Lower lobe of right lung (tissue), 2 donors: Measurements from ENCODE around the gene LRCH1. TPM values are rescaled to one million over a fixed set of nuclear protein-coding genes. Genes with fewer than 3 reads are reported as not detected.
A peak's percentile ranks its signal among the peaks of the same experiment; 100 is the strongest.

ENCODE experiments used
- ATAC-seq, 2 donors: fragments of 200-7000 bp; cut with Tn5 transposase; one replicate each; pipeline ENCODE4 v1.9.1; 2020 to 2022; ENCODE audit warnings: mild to moderate bottlenecking in 2 of 2, moderate library complexity in 2 of 2
- DNase-seq: peaks from one replicate; pipeline ENCODE4 v3.0.0-alpha.2; 2020
- H3K27ac ChIP-seq: fragments of 200-600 bp; one replicate; pipeline ENCODE4 v1.8.0; 2022
- H3K27me3 ChIP-seq: fragments of 200-600 bp; one replicate; pipeline ENCODE4 v1.8.0; 2022; ENCODE audit warnings: low read depth
- H3K36me3 ChIP-seq: fragments of 200-600 bp; one replicate; pipeline ENCODE4 v1.8.0; 2022; ENCODE audit warnings: mild to moderate bottlenecking
- H3K4me1 ChIP-seq: fragments of 200-600 bp; one replicate; pipeline ENCODE4 v1.8.0; 2022
- H3K4me3 ChIP-seq: fragments of 200-600 bp; one replicate; pipeline ENCODE4 v1.8.0; 2022; ENCODE audit warnings: mild to moderate bottlenecking
- H3K9me3 ChIP-seq: fragments of 200-600 bp; one replicate; pipeline ENCODE4 v1.8.0; 2022
- CTCF ChIP-seq: fragments of 200-600 bp; IDR thresholded peaks from one replicate; pipeline ENCODE4 v1.8.0; 2022; ENCODE audit warnings: antibody characterized with exemption, mild to moderate bottlenecking
- intact Hi-C: fragments of 100-400 bp; cut with DNase I; formaldehyde crosslinking; loops from one replicate; pipeline ENCODE4 v1.11.0; 2022
- total RNA-seq: library from RNA; stranded (reverse); fragmentation: NEBNext Ultra II Directional; extraction: Animal tissue kit (Norgen Biotek cat#: 25700); gene quantifications from one replicate; pipeline ENCODE4 v1.2.1, GENCODE V29; 2021
- donor health status: DM: no; HTN: yes; CAD: no; lungs with severe emphysema.

The LRCH1 gene
- total RNA-seq, 1 donor from 2014 or later: 25.9 TPM

GRCh38 chr13:46624353-46624752, 71.4 kb downstream of the LRCH1 start:
- Histone ChIP-seq H3K36me3 (no peaks in the 10 kb centered on the region), H3K27me3 (no peaks in the 10 kb centered on the region), H3K4me1 (peaks cover 36% of the 10 kb centered on the region), H3K9me3 (no peaks in the 10 kb centered on the region), H3K27ac (no peak overlapping the region), H3K4me3 (no peak overlapping the region)
- intact Hi-C loops: no loop called here
- no peak for TF ChIP-seq CTCF
- DNase-seq (no peak), ATAC-seq (no peak)

- peaks cover 41% of the 10 kb centered on the region for H3K4me1 ChIP-seq
- no peak overlapping the region for H3K27ac ChIP-seq
- ATAC-seq (peak in 1 of 2 donors; percentile 62), DNase-seq (no peak)
- no peaks in the 10 kb centered on the region for H3K36me3 ChIP-seq
- intact Hi-C loops: no loop called here
- no peaks in the 10 kb centered on the region for H3K27me3 ChIP-seq
- TF ChIP-seq CTCF: no peak
- no peaks in the 10 kb centered on the region for H3K9me3 ChIP-seq
- no peak overlapping the region for H3K4me3 ChIP-seq
These were observed 71.9 kb downstream of the LRCH1 start for GRCh38 chr13:46624821-46625220.

- H3K4me3 ChIP-seq: no peak overlapping the region
- H3K27me3 ChIP-seq: no peaks in the 10 kb centered on the region
- no peak overlapping the region for H3K27ac ChIP-seq
- ATAC-seq (no peak), DNase-seq (no peak)
- intact Hi-C loops: no loop called here
- peaks cover 33% of the 10 kb centered on the region for H3K4me1 ChIP-seq
- no peaks in the 10 kb centered on the region for H3K9me3 ChIP-seq
- TF ChIP-seq CTCF: no peak
- H3K36me3 ChIP-seq: no peaks in the 10 kb centered on the region
These were observed 74.5 kb downstream of the LRCH1 start for GRCh38 chr13:46627462-46627861.

- Histone ChIP-seq H3K27me3 (no peaks in the 10 kb centered on the region), H3K4me1 (peaks cover 32% of the 10 kb centered on the region), H3K4me3 (no peak overlapping the region), H3K36me3 (no peaks in the 10 kb centered on the region), H3K27ac (no peak overlapping the region), H3K9me3 (no peaks in the 10 kb centered on the region)
- DNase-seq (no peak), ATAC-seq (no peak)
- intact Hi-C loops: no loop called here
- no peak for TF ChIP-seq CTCF
These were observed 75.8 kb downstream of the LRCH1 start for GRCh38 chr13:46628622-46629365.

GRCh38 chr13:46629811-46630413, 76.9 kb downstream of the LRCH1 start:
- Histone ChIP-seq H3K4me1 (peaks cover 32% of the 10 kb centered on the region), H3K4me3 (no peak overlapping the region), H3K36me3 (no peaks in the 10 kb centered on the region), H3K27ac (no peak overlapping the region), H3K9me3 (no peaks in the 10 kb centered on the region), H3K27me3 (no peaks in the 10 kb centered on the region)
- DNase-seq (no peak), ATAC-seq (no peak)
- intact Hi-C loops: no loop called here
- no peak for TF ChIP-seq CTCF
